H1 (cell line): ENCODE measurements around the gene SLC51B. TPM values are rescaled to one million over a fixed set of nuclear protein-coding genes. Genes with fewer than 3 reads are reported as not detected.

ENCODE experiments used
- CTCF ChIA-PET: fragments of 300-600 bp; sonication (Branson Sonifier 250); formaldehyde crosslinking; loops from one replicate; lab custom pipeline; 2021; ENCODE audit not compliant: partially characterized antibody; lab: Charles Lee
- POLR2A ChIA-PET: fragments of 300-600 bp; sonication (Branson Sonifier 250); formaldehyde crosslinking; loops from one replicate; lab custom pipeline; 2021; ENCODE audit warnings: inconsistent platforms; ENCODE audit not compliant: partially characterized antibody; lab: Charles Lee
- DNase-seq, 2 experiments: peaks; one replicate each; pipeline versions ENCODE4 v3.0.0 to v3.0.0-alpha.2; 2010 to 2022; ENCODE audit warnings: low spot score in 2 of 2, low read depth in 1 of 2, mixed read lengths in 1 of 2
- FAIRE-seq: peaks from 2 replicates; lab custom pipeline; 2011; peaks lifted over from hg19 to GRCh38; lab: Jason Lieb, UNC
- H2AFZ ChIP-seq: 2 replicates; pipeline ENCODE4 v1.8.1; 2012; ENCODE audit warnings: low read length, inconsistent platforms
- H2AK5ac ChIP-seq: 2 replicates; pipeline ENCODE4 v1.6.1; 2013; ENCODE audit warnings: low read depth, low read length
- H2BK120ac ChIP-seq: replicated peaks from 2 replicates; pipeline ENCODE3; 2013; ENCODE audit warnings: low read depth, low read length, inconsistent platforms
- H2BK12ac ChIP-seq: 2 replicates; pipeline ENCODE4 v1.6.1; 2013; ENCODE audit warnings: low read depth, low read length
- H2BK15ac ChIP-seq: 2 replicates; pipeline ENCODE4 v1.6.1; 2013; ENCODE audit warnings: low read length
- H2BK20ac ChIP-seq: 2 replicates; pipeline ENCODE4 v1.6.1; 2013; ENCODE audit warnings: low read length
- H2BK5ac ChIP-seq: 2 replicates; pipeline ENCODE4 v1.6.1; 2013; ENCODE audit warnings: low read depth, low read length
- H3K14ac ChIP-seq: 2 replicates; pipeline ENCODE4 v1.6.1; 2013; ENCODE audit warnings: inconsistent platforms; ENCODE audit not compliant: insufficient read length
- H3K18ac ChIP-seq: 2 replicates; pipeline ENCODE4 v1.6.1; 2013; ENCODE audit warnings: low read length; ENCODE audit errors: extremely low read depth
- H3K23ac ChIP-seq: 2 replicates; pipeline ENCODE4 v1.6.1; 2013; ENCODE audit warnings: inconsistent platforms; ENCODE audit not compliant: insufficient read length
- H3K23me2 ChIP-seq: 2 replicates; pipeline ENCODE4 v1.6.1; 2013; ENCODE audit warnings: low read depth, low read length
- H3K27ac ChIP-seq: 2 replicates; pipeline ENCODE4 v1.6.1; 2011; ENCODE audit warnings: low read depth, low read length, inconsistent platforms
- H3K27me3 ChIP-seq, 4 experiments: replicated peaks in 1 of 4; 1 replicate in 1 of 4; 2 replicates in 3 of 4; pipeline versions ENCODE4 v1.6.1 to v1.8.1; 2011 to 2013; ENCODE audit warnings: low read length in 3 of 4, mild to moderate bottlenecking in 3 of 4, inconsistent platforms in 2 of 4, mixed read lengths in 2 of 4, moderate library complexity in 1 of 4; ENCODE audit not compliant: control insufficient read depth in 3 of 4, insufficient read depth in 3 of 4; ENCODE audit errors: extremely low read depth in 1 of 4
- H3K36me3 ChIP-seq, 4 experiments: 2 replicates each; pipeline versions ENCODE4 v1.6.1 to v1.8.1; 2011 to 2013; ENCODE audit warnings: mild to moderate bottlenecking in 4 of 4, low read length in 3 of 4, moderate library complexity in 2 of 4, control low read depth in 1 of 4, inconsistent platforms in 1 of 4; ENCODE audit not compliant: insufficient read depth in 4 of 4, control insufficient read depth in 2 of 4
- H3K4ac ChIP-seq: replicated peaks from 2 replicates; pipeline ENCODE3; 2013; ENCODE audit warnings: low read length, low read depth, mixed read lengths, inconsistent platforms; ENCODE audit not compliant: insufficient read length
- H3K4me1 ChIP-seq, 4 experiments: replicated peaks in 1 of 4; 1 replicate in 1 of 4; 2 replicates in 3 of 4; pipeline versions ENCODE4 v1.6.1 to v1.8.1; 2011 to 2013; ENCODE audit warnings: low read length in 3 of 4, inconsistent platforms in 2 of 4, mixed read lengths in 1 of 4; ENCODE audit not compliant: insufficient read depth in 4 of 4, control insufficient read depth in 3 of 4
- H3K4me2 ChIP-seq, 2 experiments: 2 replicates each; pipeline versions ENCODE4 v1.6.1 to v1.8.1; 2011 to 2013; ENCODE audit warnings: low read depth in 2 of 2, low read length in 2 of 2, control low read depth in 1 of 2, inconsistent platforms in 1 of 2, mild to moderate bottlenecking in 1 of 2; ENCODE audit not compliant: insufficient read depth in 1 of 2
- H3K4me3 ChIP-seq, 4 experiments: fragments of 200-600, 300-600 bp in 1 of 4; sonication (generic), shearing (Covaris generic), sonication (Bioruptor Twin) in 1 of 4; 2 replicates each; pipeline versions ENCODE4 v1.5.1 to v1.8.1; 2011 to 2016; ENCODE audit warnings: low read length in 4 of 4, low read depth in 3 of 4, control low read depth in 2 of 4, inconsistent platforms in 2 of 4, mild to moderate bottlenecking in 2 of 4, mixed read lengths in 1 of 4, moderate library complexity in 1 of 4; ENCODE audit not compliant: insufficient read depth in 2 of 4; ENCODE audit errors: extremely low read depth in 1 of 4
- H3K56ac ChIP-seq: replicated peaks from 2 replicates; pipeline ENCODE3; 2013; ENCODE audit warnings: low read depth, mild to moderate bottlenecking, mixed read lengths, low read length, inconsistent platforms; ENCODE audit not compliant: insufficient read length
- H3K79me1 ChIP-seq: 2 replicates; pipeline ENCODE4 v1.6.1; 2013; ENCODE audit warnings: low read depth, low read length, control low read depth
- H3K79me2 ChIP-seq, 2 experiments: 2 replicates each; pipeline versions ENCODE4 v1.6.1 to v1.8.1; 2012 to 2013; ENCODE audit warnings: low read length in 2 of 2, mild to moderate bottlenecking in 2 of 2, inconsistent platforms in 1 of 2; ENCODE audit not compliant: insufficient read depth in 2 of 2, control insufficient read depth in 1 of 2
- H3K9ac ChIP-seq, 4 experiments: replicated peaks in 1 of 4; 1 replicate in 1 of 4; 2 replicates in 3 of 4; pipeline versions ENCODE4 v1.6.1 to v1.8.1; 2011 to 2013; ENCODE audit warnings: low read depth in 3 of 4, low read length in 3 of 4, control low read depth in 2 of 4, mild to moderate bottlenecking in 2 of 4, moderate library complexity in 2 of 4, inconsistent platforms in 1 of 4; ENCODE audit errors: extremely low read depth in 1 of 4
- H3K9me3 ChIP-seq, 2 experiments: 2 replicates each; pipeline versions ENCODE4 v1.6.1 to v1.8.1; 2012 to 2013; ENCODE audit warnings: mild to moderate bottlenecking in 2 of 2, moderate library complexity in 2 of 2, control low read depth in 1 of 2, inconsistent platforms in 1 of 2, low read depth in 1 of 2, low read length in 1 of 2, mixed read lengths in 1 of 2; ENCODE audit not compliant: insufficient read depth in 2 of 2
- H4K20me1 ChIP-seq, 2 experiments: replicated peaks in 1 of 2; 2 replicates each; pipeline versions ENCODE3 to v1.8.1; 2011 to 2013; ENCODE audit warnings: inconsistent platforms in 2 of 2, low read length in 2 of 2, mild to moderate bottlenecking in 1 of 2; ENCODE audit not compliant: insufficient read depth in 2 of 2, control insufficient read depth in 1 of 2
- H4K5ac ChIP-seq: 2 replicates; pipeline ENCODE4 v1.6.1; 2013; ENCODE audit warnings: low read length, low read depth, mixed read lengths, inconsistent platforms; ENCODE audit not compliant: insufficient read length
- H4K8ac ChIP-seq: 2 replicates; pipeline ENCODE4 v1.8.0; 2013; ENCODE audit warnings: mild to moderate bottlenecking, moderate library complexity, low read length, inconsistent platforms; ENCODE audit not compliant: insufficient read depth; ENCODE audit errors: extremely low read depth
- H4K91ac ChIP-seq: replicated peaks from 2 replicates; pipeline ENCODE3; 2013; ENCODE audit warnings: low read length, mixed read lengths, inconsistent platforms; ENCODE audit not compliant: insufficient read length
- BACH1 ChIP-seq: IDR thresholded peaks from 2 replicates; pipeline ENCODE4 v1.6.1; 2012; ENCODE audit warnings: low read length, improper control_type of control experiment
- CEBPB ChIP-seq: IDR thresholded peaks from 2 replicates; pipeline ENCODE4 v1.6.1; 2012; ENCODE audit warnings: low read depth, low read length
- CHD2 ChIP-seq: IDR thresholded peaks from 2 replicates; pipeline ENCODE4 v1.6.1; 2012; ENCODE audit warnings: low read length, improper control_type of control experiment
- CTBP2 ChIP-seq: IDR thresholded peaks from 2 replicates; pipeline ENCODE4 v1.7.0; 2011; ENCODE audit warnings: borderline replicate concordance, mild to moderate bottlenecking, moderate library complexity, mixed read lengths, low read length; ENCODE audit not compliant: insufficient read depth, insufficient read length
- FOSL1 ChIP-seq: IDR thresholded peaks from 2 replicates; pipeline ENCODE4 v1.6.1; 2011; ENCODE audit warnings: mild to moderate bottlenecking, low read depth, low read length, moderate library complexity; ENCODE audit not compliant: insufficient read depth
- GTF2F1 ChIP-seq: IDR thresholded peaks from 2 replicates; pipeline ENCODE4 v1.6.1; 2012; ENCODE audit warnings: low read depth, low read length, improper control_type of control experiment, borderline replicate concordance
- HDAC2 ChIP-seq, 2 experiments: fragments of 300-600 bp in 1 of 2; sonication (generic) in 1 of 2; IDR thresholded peaks; 2 replicates each; pipeline ENCODE4 v1.6.1; 2011 to 2012; ENCODE audit warnings: low read depth in 2 of 2, low read length in 2 of 2, mild to moderate bottlenecking in 2 of 2, moderate library complexity in 2 of 2, borderline replicate concordance in 1 of 2, inconsistent platforms in 1 of 2
- RBBP5 ChIP-seq: IDR thresholded peaks from 2 replicates; pipeline ENCODE4 v1.7.1; 2012; ENCODE audit warnings: low read depth, mild to moderate bottlenecking, inconsistent platforms, low read length, moderate library complexity, borderline replicate concordance
- RFX5 ChIP-seq: IDR thresholded peaks from 2 replicates; pipeline ENCODE4 v1.6.1; 2011; ENCODE audit warnings: low read depth, low read length, improper control_type of control experiment, borderline replicate concordance
- SAP30 ChIP-seq: fragments of 300-600 bp; sonication (generic); IDR thresholded peaks from 2 replicates; pipeline ENCODE4 v1.7.1; 2012; ENCODE audit warnings: low read length, moderate library complexity, mild to moderate bottlenecking, inconsistent platforms; ENCODE audit not compliant: insufficient read depth, insufficient replicate concordance
- TAF1 ChIP-seq: IDR thresholded peaks from 2 replicates; pipeline ENCODE4 v1.6.1; 2011; ENCODE audit warnings: mild to moderate bottlenecking, low read depth, low read length
- USF2 ChIP-seq: IDR thresholded peaks from 2 replicates; pipeline ENCODE4 v1.6.1; 2011; ENCODE audit warnings: low read length, improper control_type of control experiment
- WGBS, 2 experiments: shearing (Covaris generic) in 1 of 2; methylation state at CpG; one replicate each; pipeline versions ENCODE4 v1.1.6 to v1.1.7; 2013 to 2015; ENCODE audit warnings: low lambda C conversion rate in 2 of 2, mixed read lengths in 2 of 2, inconsistent platforms in 1 of 2, low coverage in 1 of 2, missing lambda C conversion rate in 1 of 2; ENCODE audit not compliant: insufficient replicate concordance in 2 of 2, insufficient coverage in 1 of 2, insufficient read length in 1 of 2; ENCODE audit errors: extremely low coverage in 1 of 2, missing lambda C conversion rate in 1 of 2; 5-methylcytosine and 5-hydroxymethylcytosine counted together
- polyA plus RNA-seq, 7 experiments: library from polyadenylated mRNA; depleted of rRNA in 3 of 7; stranded (reverse) in 5 of 7; unstranded in 2 of 7; fragments of >200 nt in 5 of 7; fragments of 200-250 nt in 2 of 7; gene quantifications; 1 replicate in 5 of 7; 2 replicates in 1 of 7; 4 replicates in 1 of 7; pipeline versions ENCODE4 v1.2.1 to v1.2.3, GENCODE V29; 2011 to 2013; ENCODE audit warnings: missing spikeins in 2 of 7, mixed read lengths in 2 of 7
- total RNA-seq: library from RNA; stranded (reverse); fragmentation: NEBNext Ultra II Directional; extraction: Animal tissue kit (Norgen Biotek cat#: 25700); gene quantifications from 2 replicates; pipeline ENCODE4 v1.2.1, GENCODE V29; 2021

SLC51B gene
- total and polyA plus RNA-seq, 2 of the 8 experiments (the other 6 are each of a cell fraction or from before 2014, with no cell fraction given) = not detected

- Histone ChIP-seq H3K27me3 (peaks cover 0 to 9% (median 8%) of the 10 kb centered on the region in 4 experiments; a peak in 5 of 7 replicates), H2AFZ (no peak overlapping the region), H2BK12ac (peak overlapping the region; percentile 71), H2AK5ac (no peak overlapping the region; the same call in 1 of the 2 replicates), H3K4me1 (peaks cover 15 to 28% (median 19%) of the 10 kb centered on the region in 4 experiments), H3K36me3 (no peaks in the 10 kb centered on the region), H2BK15ac (peak overlapping the region; percentile 83), H2BK20ac (peak overlapping the region; percentile 75; the same call in 1 of the 2 replicates), H3K79me2 (no peaks in the 10 kb centered on the region), H4K8ac (no peak overlapping the region), H2BK120ac (no peak overlapping the region), H3K18ac (0 out of 2 replicates have a peak overlapping the region, but pooled peaks have one; percentile 17), H3K4ac (peak overlapping the region; percentile 9), H4K20me1 (no peaks in the 10 kb centered on the region), H2BK5ac (no peak overlapping the region), H3K23ac (no peak overlapping the region), H3K9ac (no peak overlapping the region), H3K56ac (no peak overlapping the region), H3K9me3 (no peaks in the 10 kb centered on the region), H4K5ac (no peak overlapping the region), H3K79me1 (no peaks in the 10 kb centered on the region), H3K27ac (no peak overlapping the region), H3K4me3 (no peak overlapping the region), H3K14ac (no peak overlapping the region), H3K4me2 (peak overlapping the region in 1 of 2 experiments; percentile 60; a peak in 1 of 4 replicates), H3K23me2 (no peaks in the 10 kb centered on the region; the same call in 1 of the 2 replicates), H4K91ac (no peak overlapping the region)
- ChIA-PET CTCF (interaction anchor here (0.9 to 32.9 kb wide), 6 partner anchors 13 to 48 kb away, joined by 3 to 1213 read pairs (median 44); partner anchors contain the start of genes RASL12 and SLC51B), POLR2A (interaction anchor here (2.1 to 14.5 kb wide), 2 partner anchors 15 to 21 kb away, joined by 4 to 93 read pairs; partner anchors contain the start of gene RASL12)
- DNase-seq = no peak
- FAIRE-seq = no peak
- WGBS, 2 experiments = 94% methylated on average over 5 of the region's 5 CpGs; no CpG with 5 or more reads in 1 of the 2 experiments
- TF ChIP-seq CHD2 (no peak), SAP30 (no peak), CEBPB (no peak), RFX5 (no peak), GTF2F1 (no peak), RBBP5 (no peak), CTBP2 (no peak), HDAC2 (IDR thresholded peaks at IDR 0.05; ENCODE audit: borderline replicate concordance in 1 of 2, low read depth in 2 of 2, low read length in 2 of 2) (no peak), TAF1 (no peak), BACH1 (no peak), USF2 (no peak), FOSL1 (no peak)
These were observed 36.6 kb downstream of the SLC51B start for GRCh38 chr15:65081758-65082157.
